NCI-H1092 treated with DMSO at 0.1 percent for 48 hours (cell line): Measurements from ENCODE around the gene AFG3L2.
"Not testable (repeated sequence)": the region's sequence is repeated elsewhere in the genome, so short reads cannot be mapped to it uniquely, and the experiment has no call there.

Source experiments
- DNase-seq: peaks from one replicate; lab custom pipeline; 2025; lab: John Stamatoyannopoulos, UW

AFG3L2 gene

DNA sequence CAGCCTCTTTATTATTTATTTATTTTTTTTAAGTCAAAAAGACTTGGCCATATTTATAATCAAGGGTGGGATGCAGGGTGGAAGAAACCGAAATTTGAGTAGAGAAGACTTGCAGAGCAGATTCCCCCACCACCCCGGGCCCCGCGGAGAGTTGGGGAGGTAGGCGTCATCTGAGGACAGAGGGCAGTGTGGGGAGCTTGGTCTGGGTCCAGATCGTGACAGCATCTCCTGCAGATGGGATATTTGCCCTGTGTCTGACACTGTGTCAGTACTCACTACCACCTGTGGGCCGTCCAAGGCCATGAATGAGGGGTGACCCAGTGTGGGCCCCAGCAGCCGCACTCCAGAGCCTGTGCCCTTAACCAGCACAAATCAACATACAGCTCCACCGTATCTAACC is 20.2 kb upstream of the AFG3L2 start:
- no peak for DNase-seq

DNA sequence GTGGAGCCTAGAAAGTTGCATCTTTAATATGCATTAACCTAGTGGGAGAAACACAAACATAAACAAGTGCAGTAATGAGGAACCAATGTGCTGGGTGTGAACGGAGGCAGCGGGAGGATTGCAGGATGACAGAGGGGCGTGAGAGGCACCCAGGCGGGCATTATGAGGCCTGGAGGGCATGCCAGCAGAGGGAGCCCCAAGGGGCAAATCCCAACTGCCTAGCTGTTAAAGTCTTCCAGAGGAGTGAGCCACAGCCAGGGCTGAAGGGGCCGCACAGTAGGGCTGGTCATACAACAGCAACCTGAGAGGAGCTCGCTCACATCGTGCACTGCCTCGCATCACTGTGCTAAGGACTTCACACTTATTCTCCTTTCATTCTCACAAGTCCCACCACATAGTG is 17.4 kb upstream of the AFG3L2 start:
- DNase-seq, result no peak

DNA sequence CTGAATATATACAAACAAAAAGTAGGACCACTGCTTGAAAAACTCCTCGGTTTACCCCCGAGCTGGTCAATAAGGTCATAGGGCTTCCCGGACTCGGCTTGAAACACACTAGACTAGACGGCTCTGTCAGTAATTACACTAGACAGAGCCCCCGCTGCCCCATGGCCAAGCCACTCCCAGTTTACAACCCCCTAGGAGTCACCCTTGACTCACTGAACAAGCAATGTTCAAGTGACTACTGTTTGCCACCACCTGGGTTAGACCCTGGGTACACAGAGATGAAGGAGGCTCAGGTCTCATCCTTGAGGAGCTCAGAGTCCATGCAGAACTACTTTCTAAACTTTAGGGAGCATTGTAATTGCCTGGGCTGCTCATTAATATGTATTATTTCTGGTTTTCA is 17.0 kb upstream of the AFG3L2 start:
- DNase-seq, result no peak

DNA sequence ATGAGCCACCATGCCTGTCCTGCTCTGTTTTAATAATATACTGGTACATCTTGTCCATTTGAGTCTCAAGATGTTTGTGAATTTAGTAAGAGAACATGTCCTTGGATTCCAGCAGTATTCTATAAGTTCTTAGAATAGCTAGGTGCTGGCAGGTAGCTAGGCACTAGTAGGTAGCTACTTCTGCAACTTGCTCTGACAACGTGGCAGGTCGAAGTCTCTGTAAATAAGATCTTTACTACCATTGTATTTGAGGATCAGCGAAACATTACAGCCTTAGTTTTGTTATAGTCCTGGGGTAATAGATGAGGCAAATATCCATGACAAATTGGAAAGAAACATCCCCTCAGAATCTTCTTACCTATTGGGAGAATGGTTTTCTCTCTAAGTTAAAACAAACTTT is 16.5 kb upstream of the AFG3L2 start:
- DNase-seq, result no peak

DNA sequence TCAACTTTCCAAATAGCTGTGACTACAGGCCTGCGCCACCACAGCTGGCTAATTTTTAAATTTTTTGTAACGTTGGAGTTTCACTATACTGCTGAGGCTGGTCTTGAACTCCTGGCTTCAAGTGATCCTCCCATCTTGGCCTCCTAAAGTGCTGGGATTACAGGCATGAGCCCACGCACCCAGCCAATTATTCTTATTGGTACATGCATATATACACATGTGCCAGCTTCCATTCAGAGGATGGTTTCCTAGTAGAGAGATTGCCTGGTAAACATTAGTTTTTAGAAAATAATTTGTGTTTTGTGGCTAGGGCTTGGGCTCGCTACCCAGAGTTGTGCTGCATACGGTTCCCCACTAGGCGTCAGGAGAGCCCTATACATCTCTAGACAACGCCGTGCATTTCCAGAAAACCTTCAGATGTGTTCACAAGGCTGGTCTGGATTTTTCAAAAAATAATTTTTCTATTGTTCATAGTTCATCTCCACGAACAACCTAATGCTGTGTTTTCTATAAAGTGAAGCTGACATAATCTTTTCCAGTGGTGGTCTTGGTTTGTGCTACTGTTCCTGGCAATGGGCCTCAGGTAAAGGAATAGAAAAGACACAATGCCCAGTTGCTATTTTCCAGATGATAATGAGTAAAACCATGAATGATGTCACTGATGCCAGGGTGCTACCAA is 14.6 kb upstream of the AFG3L2 start:
- DNase-seq, result peak; percentile 33

DNA sequence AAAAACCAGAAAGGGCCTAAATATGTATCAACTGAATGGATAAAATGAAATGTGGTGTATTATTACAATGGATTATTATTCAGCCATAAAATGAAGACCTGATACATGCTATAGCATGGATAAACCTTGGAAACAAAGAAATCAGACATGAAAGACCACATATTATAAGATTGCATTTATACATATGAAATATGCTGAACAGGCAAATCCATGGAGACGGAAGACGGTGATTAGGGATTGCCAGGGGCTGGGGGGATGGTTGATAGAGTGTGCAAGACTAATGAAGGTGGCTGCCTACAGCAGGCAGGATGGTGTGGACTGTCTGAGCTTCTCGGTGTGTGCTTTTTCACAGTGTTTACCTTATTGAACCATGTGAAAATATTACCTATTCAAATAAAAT is 11.4 kb upstream of the AFG3L2 start:
- DNase-seq, result no peak

DNA sequence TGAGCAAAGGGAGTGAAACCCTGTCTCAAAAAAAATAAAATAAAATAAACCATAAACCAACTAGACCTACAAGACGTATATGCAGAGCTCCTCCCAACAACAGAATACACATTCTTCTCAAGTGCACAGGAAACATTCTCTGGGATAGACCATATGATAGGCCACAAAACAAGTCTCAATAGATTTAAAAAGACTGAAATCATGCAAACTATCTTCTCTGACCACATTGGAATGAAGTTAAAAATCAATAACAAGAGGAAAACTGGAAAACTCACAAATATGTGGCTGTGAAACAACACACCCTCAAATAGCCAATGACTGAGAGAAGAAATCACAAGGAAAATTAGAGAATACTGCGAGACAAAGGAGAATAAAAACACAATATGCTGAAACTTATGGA is 7.2 kb upstream of the AFG3L2 start:
- no peak for DNase-seq

DNA sequence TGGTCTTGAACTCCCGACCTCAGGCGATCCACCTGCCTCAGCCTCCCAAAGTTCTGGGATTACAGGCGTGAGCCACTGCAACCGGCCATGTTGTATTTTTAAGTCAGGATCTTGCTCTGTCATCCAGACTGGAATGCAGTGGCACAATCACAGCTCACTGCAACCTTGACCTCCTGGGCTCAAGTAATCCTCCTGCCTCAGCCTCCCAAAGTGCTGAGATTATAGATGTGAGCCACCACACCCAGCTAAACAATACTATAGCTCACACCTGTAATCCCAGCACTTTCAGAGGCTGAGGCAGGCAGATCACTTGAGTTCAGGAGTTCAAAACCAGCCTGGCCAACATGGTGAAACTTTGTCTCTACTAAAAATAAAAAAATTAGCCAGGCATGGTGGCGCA is 6.7 kb upstream of the AFG3L2 start:
- not testable (repeated sequence) for DNase-seq

DNA sequence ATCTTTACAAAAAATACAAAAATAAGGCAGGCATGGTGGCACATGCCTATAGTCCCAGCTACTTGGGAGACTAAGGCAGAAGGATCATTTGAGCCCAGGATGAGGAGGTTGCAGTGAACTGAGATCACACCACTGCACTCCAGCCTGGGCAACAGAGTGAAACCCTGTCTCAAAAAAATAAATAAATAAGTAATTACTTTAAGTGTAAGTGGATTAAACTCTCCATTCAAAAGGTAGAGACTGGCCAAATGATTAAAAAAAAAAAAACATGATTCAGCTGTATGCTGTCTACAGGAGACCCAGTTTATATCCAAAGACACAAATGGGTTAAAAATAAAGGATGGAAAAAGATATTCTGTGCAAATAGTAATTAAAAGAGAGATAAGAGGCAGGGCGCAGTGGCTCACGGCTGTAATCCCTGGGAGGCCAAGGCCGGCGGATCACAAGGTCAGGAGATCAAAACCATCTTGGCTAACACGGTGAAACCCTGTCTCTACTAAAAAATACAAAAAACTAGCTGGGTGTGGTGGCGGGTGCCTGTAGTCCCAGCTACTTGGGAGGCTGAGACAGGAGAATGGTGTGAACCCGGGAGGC is 5.3 kb upstream of the AFG3L2 start:
- not testable (repeated sequence) for DNase-seq

DNA sequence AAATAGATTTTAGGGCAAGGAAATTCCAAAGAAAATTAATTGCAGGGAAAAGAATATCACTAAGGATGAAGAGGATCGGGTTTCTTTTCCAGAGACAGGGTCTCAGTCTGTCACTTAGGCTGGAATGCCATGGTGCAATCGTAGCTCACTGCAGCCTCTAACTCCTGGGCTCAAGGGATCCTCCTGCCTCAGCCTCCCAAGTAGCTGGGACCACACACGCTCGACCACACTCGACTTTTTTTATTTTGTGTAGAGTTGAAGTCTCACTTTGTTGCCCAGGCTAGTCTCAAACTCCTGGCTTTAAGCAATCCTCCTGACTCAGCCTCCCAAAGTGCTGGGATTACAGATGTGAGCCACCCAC is 1.2 kb upstream of the AFG3L2 start:
- not testable (repeated sequence) for DNase-seq

DNA sequence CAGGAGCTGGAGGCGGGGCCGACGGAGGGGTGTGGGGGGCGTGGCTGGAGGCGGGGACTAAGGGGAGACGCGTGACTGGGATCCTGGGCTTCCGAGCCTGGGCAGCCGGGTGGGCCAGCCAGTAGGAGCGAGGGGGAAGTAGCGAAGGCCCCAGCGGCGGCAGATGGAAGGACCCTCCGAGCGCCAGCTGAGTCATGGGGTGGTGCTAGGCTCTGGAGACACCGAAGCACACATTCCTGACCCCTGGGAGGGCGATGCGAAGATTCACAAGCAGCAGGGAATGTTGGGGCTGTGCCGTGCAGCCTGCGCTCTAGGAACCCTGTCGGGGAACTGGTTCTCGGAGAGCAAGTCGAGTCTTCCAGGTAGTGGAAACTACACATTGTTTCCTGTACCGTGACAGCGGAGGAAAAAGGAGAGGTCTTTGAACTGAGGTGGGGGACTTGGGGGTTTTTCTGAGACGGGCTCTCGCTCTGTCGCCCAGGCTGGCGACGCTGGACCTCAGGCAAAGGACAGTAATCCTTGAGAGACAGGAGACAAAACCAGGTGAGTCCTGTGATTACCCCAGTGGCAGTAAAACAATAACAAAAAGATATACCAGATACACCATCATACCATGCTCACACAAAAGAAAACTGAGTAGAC is 650 bp upstream of the AFG3L2 start:
- no peak for DNase-seq

DNA sequence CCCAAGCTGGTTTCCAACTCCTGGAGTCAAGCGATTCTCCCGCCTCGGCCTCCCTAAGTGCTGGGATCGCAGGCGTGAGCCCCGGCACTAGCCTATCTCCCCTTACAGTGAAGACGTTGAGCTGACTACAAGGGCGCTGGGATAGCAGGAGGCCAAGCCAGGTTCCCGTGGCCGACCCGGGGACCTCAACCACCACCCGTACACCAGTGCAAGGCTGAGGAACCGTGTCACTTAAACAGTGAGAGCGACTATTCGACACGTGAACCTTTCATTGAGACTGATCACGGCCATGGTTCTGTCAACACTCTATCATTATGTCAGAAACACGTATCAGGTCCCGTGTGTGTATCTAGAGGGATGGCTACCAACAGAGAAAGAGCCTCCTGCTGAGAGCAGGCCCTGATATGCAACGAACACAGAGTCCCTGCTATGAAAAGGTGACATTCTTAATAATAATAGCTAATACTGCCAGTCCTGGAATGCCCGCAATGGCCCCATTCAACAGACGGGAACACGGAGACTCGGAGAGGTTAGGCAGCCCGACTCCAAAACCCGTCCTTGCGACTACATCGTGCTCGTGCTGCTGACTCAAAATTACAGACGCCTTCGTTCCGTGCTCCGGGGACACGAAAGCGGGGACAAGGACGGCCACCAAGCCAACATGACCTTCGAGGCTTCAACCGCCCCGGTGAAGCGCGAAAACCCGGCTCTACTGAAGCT is 833 bp downstream of the AFG3L2 start:
- no peak for DNase-seq

DNA sequence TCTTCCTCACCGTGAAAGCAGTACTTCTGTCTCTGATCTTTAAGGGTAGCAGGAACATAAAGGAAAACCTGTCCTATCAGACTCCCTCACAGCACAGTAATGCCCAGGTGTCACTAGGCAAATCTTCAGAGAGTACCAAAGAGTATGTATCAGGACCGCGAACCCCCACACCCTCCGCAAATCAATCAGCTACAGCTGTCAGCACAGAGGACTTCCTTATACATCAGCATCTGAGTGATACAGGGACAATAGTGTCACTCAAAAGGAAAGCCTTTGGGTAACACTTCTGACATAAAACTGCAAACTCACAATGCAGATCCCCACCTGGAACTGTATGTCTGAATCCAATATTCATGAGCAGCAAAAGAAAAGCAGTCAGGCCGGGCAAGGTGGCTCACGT is 2.6 kb downstream of the AFG3L2 start:
- DNase-seq, result no peak

DNA sequence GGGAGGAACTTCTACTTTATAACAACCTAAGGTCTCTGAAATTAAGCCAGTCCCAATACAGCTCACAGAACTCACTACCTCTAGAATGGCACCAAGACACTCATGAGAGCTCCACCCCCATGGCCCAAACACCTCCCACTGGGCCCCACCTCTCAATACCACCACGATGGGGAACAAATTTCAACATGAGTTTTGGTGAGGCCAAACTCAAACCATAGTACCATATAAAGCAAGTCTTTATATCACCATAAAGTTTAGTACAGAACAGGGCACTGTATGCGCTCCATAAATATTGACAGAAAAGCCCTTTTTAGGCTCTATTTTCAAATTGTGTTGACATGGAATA is 3.3 kb downstream of the AFG3L2 start:
- DNase-seq, result no peak

DNA sequence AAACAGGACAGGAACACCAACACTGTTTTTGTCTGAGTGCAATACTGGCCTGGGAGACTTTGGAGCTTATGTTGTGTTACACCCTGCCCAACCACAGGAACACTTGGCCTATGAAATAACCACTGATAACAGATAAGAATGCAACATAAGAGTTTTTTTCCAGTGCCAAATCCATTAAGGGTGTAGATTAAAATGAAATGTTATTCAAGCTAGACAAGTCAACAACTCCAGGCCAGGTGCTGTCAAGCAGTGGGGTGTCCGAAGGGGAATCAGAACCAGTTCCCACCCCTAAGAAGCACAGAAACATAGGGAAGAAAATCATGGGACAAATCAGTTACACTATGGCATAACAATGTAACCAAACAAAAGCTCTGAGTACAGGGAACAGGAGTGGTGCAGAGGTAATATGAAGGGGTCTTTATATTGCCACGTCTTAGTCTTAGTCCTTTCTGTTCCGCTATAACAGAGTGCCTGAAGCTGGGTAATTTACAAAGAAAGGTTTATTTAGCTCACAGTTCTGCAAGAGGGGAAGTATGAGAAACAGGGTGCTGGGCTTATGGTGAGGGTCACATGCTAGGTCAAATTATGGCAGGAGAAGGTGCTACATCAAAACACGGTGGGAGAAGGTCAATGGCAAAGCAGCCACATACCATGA is 3.8 kb downstream of the AFG3L2 start:
- DNase-seq, result no peak

DNA sequence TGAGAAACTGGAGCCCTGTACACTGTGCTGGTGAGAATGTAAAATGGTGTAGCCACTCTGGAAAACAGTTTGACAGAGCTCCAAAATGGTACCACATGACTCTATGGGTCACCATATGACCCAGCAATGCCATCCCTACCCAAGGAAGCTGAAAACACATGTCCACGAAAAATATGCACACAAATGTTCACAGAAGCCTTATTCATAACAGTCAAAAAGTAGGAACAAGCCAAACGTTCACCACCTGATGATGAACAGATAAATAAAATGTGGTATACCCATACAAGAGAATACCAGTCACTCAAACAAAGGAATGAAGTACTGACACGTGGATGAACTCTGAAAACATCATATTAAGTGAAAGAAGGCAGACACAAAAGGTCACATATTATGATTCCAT is 4.6 kb downstream of the AFG3L2 start:
- no peak for DNase-seq

DNA sequence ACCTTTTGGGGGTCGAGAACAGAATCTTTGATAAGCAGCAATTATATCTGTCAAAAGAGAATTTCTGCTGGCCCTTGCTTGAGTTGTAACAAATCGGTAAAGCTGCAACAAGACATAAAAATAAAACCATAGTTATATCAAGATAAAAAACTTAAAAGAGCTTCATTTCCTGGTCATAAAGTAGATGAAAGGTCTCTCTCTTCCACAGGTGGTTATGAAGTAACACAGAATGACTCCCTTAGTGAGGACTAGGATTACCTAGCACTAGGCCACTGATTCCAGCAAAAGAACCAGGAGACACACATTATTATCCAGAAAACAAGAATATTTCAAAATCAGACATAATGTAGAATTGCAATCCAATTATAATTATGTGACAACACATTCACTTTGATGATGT is 5.4 kb downstream of the AFG3L2 start:
- no peak for DNase-seq

DNA sequence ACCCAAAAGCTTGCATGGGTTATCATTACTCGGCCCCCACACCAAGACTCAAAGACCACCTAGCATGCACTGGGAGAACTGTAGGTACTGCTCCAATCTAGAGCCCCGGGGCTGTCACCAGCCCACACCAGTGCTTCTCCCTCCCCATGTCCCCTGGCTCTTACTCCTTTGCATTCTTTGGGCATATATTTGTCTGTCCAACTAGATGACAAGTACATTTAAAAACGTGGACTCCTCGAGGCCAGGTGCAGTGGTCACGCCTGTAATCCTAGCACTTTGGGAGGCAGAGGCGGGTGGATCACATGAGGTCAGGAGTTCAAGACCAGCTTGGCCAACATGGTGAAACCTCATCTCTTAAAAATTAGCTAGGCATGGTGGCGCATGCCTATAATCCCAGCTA is 7.8 kb downstream of the AFG3L2 start:
- no peak for DNase-seq

DNA sequence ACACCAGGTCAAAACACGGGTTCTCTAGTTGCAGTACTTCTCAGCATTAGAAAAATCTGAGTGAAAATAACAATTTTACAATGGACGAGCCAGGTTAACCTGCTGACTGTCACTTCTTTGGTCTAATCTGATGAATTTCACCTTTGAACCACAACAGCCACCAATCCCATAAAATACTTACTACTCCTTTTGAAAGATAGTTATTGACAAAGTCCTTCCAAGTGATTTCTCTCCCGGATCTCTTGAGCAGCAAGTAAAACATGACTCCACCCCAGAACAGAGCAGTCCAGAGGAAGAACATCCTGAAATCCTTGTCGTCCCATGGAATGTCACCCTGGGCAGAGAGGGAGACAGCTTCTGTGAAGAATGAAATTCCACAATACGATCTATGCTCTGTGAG is 10.2 kb downstream of the AFG3L2 start:
- no peak for DNase-seq

DNA sequence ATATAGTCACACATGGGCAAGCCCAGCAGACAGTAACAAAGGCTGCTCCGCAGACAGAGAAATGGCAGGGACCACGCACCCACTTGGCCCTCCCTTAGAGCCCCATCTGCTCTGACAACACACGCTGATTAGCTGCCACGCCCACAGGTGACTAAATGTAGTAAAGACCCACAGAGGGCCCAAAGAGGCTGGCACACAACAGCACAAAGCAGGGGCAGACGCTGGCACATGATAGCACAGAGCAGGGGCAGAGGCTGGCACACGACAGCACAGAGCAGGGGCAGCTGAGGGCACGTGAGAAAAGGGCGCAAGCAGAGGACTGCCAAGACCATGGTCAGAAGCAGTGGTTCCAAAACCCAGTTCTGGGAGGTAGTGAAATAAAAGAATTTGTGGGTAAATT is 10.6 kb downstream of the AFG3L2 start:
- no peak for DNase-seq

DNA sequence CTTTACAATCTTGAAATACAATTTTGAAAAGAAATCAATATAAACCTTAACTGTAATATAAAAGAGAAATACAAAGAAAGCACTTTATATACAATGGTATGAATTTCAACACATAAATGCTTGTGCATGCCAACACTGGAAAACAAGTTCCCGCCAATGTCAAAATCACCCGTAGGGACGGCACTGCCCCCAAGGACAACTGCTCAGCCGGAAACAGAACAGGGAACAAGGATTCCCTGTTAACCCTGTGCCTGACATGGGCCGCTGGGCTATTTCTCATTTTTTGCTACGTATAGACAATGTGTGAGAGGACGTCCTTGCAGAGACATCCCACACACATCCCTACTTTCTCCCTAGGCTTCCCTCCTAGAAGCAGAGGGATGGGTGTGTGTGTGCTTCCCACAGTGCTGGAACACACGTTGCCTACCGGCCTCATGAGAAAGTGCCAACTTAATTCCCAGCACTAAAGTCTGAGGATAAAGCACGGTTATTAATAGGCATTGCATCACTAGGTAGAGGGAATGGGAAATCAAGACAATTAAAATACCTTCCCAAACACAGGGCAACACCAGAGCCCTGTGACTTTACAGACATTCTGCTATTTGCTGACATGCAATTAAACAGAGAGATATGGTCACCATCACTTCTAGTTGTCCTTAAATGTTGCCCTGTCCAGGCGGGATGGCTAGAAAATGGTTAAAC is 14.4 kb downstream of the AFG3L2 start:
- no peak for DNase-seq

DNA sequence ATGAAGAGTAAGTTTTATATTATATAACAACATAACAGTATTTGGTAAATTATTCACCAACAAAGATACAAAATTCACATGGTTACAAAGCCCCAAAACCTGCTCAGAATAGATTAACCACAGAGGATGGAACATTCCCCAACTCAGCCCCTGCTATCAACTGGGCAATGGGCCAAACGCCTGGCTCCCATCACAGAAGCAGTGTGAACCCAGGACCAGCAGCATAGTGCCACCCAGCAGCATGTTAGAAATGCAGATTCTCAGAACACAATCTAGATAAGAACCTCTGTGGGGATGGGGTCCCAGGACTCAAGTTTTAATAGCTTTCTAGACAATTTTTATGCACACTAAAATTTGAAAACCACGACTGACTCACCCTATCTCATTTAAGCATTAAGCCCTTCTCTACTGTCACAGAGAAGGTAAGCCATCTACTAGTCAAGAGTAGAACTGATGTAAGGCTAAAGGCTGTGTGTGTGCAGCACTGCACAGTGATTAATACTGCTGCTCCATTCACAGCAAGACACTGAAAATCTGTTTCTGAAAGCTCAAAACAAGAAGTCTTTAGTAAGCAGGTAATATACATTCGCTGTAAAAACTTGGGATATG is 15.2 kb downstream of the AFG3L2 start:
- no peak for DNase-seq
